ENCODE measurements around the gene PDX1.
"Not testable (repeated sequence)": the region's sequence is repeated elsewhere in the genome, so short reads cannot be mapped to it uniquely, and the experiment has no call there.

Gene PDX1

DNA sequence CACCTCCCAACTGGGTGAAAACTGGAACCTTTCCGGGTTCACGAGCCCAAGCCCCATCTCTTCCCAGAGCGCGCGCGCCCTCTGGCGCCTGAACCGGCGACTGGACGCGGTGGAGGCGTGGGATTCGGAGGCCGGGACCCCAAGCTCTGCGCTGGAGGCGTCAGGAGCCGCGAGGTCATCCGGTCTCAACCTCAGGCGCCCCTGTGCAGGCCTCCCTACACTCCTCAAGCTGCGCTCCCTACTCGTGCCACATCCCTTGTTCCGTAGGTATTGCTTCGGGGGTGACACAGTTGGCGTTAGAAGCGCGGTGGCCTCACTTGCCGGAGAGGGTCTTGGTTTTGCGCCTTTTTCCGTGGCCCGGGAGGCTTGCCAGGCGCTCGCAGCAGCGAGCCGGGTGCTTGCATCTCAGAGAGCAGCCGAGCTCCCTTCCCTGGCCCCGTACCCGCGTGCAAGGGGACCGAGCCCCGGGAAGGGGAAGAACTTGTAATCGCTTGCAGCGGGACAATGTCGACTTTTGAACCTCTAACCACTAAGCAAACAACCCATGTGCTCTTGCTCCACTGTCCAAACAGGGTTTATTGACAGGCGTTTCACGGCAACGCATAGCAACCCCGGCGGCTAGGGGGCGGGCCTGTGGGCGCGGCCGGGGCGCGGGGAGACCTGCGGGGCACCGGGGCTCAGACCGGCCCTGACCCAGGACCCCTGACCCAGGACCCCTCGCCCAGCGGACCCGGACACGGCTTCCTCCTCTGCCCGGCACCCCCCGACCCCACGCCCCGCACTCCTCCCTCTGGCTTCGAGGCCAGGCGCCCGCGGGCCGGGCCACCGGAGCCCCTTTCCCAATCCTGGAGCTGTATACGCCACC lies 40.8 kb downstream of the PDX1 start:
- no peak for TF ChIP-seq CTCF (IDR thresholded peaks at IDR 0.05; ENCODE audit: low read depth, low read length)
- 0 out of 2 replicates have a peak overlapping the region, but pooled peaks have one; percentile 6 for H3K4me3 ChIP-seq (ENCODE audit: low read depth, low read length)

GRCh38 chr13:27961227-27962085 lies 41.7 kb downstream of the PDX1 start:
- H3K4me3 ChIP-seq (ENCODE audit: low read depth, low read length): no peak overlapping the region
- no peak for TF ChIP-seq CTCF (IDR thresholded peaks at IDR 0.05; ENCODE audit: low read depth, low read length)

GRCh38 chr13:27962128-27962841 lies 42.5 kb downstream of the PDX1 start:
- H3K4me3 ChIP-seq (ENCODE audit: low read depth, low read length): no peak overlapping the region

DNA sequence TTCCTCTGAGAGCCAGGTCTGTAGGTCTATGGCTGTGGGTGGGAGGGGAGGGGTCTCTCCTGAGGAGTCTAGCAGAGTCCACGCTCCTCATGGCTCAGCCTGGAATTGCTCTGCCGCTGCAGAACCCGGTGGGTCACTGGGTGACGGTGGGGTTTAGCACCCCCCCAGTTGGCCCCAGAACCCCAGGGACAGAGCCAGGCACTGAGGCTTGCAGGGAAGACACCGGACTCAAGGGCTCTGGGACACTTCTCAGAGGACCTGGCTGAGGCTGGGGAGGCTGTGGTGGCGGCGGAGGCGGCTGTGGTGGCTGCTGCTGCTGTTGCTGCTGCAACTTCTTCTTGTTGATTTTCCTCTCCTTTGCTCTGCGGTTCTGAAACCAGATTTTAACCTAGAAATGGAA lies 43.2 kb downstream of the PDX1 start:
- TF ChIP-seq CTCF (IDR thresholded peaks at IDR 0.05; ENCODE audit: low read depth, low read length): no peak
- H3K4me3 ChIP-seq (ENCODE audit: low read depth, low read length): no peak overlapping the region

More at GRCh38 chr13:27962128-27962841, 42.5 kb downstream of the PDX1 start:
- TF ChIP-seq CTCF (IDR thresholded peaks at IDR 0.05; ENCODE audit: low read depth, low read length): no peak

GRCh38 chr13:27963491-27963890 lies 43.7 kb downstream of the PDX1 start:
- TF ChIP-seq CTCF (IDR thresholded peaks at IDR 0.05; ENCODE audit: low read depth, low read length): no peak
- no peak overlapping the region for H3K4me3 ChIP-seq (ENCODE audit: low read depth, low read length)

GRCh38 chr13:27964206-27964605 lies 44.4 kb downstream of the PDX1 start:
- not testable (repeated sequence) for H3K4me3 ChIP-seq (ENCODE audit: low read depth, low read length)

DNA sequence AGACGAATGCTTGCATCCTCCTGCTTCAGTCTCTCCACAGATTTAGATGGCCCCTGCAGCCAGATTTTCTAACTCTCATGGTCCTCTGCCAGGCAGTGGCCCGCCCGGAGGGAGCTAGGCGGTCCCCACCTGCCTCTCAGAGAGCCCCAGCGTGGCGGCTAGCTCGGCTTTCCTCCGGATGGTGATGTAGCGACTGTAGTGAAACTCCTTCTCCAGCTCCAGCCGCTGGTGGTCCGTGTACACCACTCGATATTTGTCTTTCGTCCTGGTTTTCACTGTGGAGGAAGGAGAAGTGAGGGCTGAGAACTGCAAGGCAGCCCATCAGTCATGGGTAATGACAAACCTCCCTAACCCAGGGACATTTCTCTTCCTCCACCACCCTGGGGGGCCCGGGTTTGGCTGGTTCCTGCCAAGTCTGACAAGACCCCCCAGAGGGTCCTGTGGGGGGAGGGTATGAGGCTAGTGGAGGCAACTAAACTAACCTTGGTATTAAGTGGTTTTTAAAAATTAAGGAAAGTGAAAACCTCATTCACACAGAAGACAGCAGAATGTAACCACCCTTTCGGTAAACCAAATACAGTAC lies 45.0 kb downstream of the PDX1 start:
- no peak for TF ChIP-seq CTCF (IDR thresholded peaks at IDR 0.05; ENCODE audit: low read depth, low read length)
- H3K4me3 ChIP-seq (ENCODE audit: low read depth, low read length): no peak overlapping the region
